Retinal pigment epithelial cell (primary cell): ENCODE data around the gene CCR3.

Experiments
- DNase-seq: peaks from one replicate; pipeline ENCODE4 v3.0.0-alpha.2; 2010; ENCODE audit warnings: low read depth
- H3K4me3 ChIP-seq: 2 replicates; pipeline ENCODE4 v1.5.1; 2011; ENCODE audit warnings: mild to moderate bottlenecking, low read length, control low read depth, moderate library complexity
- TF ChIP-seq, protein P1 (sequence below): conservative IDR thresholded peaks from 2 replicates; pipeline ENCODE4 v1.5.1; 2011; ENCODE audit warnings: low read depth, low read length, control low read depth, inconsistent platforms

Gene CCR3

DNA sequence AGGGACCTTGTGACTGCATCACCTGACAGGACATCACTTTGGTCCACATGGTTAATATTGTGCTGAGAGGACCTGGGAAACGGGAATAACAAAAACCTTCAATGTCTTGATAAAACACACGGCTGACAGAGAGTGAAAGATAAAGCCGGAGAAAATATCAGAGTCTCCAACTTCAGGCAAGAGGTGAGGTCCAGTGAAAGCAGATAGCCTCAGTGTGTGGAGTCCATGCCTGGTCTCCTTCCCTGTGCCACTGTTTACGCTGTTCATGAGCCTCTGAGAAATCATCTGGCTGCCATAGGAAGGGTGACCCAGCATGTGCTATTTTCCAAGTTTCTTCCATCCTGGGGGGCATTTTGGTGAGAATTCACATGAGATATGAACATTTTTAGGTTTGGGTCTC lies 39.8 kb downstream of the CCR3 start:
- no peak for DNase-seq
- H3K4me3 ChIP-seq, result no peak overlapping the region

DNA sequence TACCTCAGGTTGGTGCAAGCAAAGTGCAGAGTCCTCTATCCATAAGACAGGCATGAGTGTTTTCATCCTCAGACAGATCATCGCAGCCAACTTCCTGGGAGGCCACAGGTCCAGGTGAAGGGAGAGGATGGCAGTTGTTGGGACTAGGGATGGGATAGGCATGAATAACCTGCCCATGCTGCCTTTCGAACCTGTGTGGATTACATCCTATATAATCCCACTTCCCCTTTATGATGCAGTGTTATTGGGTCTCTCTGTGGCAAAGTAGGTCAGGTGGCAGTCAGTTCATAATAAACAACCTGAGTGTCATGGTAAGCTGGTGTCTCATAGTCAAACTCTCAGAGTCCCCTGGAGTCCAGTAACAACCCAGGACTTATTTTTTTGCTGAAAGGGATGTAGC lies 40.4 kb downstream of the CCR3 start:
- H3K4me3 ChIP-seq, result no peak overlapping the region
- no peak for DNase-seq
- TF ChIP-seq, protein P1, sequence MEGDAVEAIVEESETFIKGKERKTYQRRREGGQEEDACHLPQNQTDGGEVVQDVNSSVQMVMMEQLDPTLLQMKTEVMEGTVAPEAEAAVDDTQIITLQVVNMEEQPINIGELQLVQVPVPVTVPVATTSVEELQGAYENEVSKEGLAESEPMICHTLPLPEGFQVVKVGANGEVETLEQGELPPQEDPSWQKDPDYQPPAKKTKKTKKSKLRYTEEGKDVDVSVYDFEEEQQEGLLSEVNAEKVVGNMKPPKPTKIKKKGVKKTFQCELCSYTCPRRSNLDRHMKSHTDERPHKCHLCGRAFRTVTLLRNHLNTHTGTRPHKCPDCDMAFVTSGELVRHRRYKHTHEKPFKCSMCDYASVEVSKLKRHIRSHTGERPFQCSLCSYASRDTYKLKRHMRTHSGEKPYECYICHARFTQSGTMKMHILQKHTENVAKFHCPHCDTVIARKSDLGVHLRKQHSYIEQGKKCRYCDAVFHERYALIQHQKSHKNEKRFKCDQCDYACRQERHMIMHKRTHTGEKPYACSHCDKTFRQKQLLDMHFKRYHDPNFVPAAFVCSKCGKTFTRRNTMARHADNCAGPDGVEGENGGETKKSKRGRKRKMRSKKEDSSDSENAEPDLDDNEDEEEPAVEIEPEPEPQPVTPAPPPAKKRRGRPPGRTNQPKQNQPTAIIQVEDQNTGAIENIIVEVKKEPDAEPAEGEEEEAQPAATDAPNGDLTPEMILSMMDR, result no peak

More for the DNA sequence above, 39.8 kb downstream of the CCR3 start:
- TF ChIP-seq, protein P1, result no peak

DNA sequence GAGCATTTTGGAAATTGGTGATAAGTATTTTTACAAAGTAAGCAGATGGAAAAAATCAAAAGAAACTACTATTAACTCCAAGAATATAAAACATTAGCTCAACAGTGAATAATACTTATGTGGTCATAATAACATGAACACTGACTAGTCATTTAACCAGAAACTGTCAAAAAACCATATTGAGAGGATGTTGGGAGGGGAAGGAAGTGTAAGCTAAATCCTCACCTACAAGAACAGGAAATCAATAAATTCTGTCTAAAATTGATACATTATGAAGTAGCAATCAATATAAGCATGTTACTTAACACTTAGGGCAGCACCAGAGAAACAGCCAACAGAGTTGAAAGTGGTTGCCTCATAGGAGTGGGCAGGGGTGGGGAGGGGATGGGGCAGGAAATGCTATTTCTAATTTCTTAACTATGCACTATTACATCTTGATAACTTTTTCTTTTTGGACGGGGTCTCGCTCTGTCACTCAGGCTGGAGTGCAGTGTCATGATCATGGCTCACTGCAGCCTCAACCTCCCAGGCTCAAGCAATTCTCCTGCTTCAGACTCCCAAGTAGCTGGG lies 41.7 kb downstream of the CCR3 start:
- no peak overlapping the region for H3K4me3 ChIP-seq
- TF ChIP-seq, protein P1, result no peak
- DNase-seq, result no peak

DNA sequence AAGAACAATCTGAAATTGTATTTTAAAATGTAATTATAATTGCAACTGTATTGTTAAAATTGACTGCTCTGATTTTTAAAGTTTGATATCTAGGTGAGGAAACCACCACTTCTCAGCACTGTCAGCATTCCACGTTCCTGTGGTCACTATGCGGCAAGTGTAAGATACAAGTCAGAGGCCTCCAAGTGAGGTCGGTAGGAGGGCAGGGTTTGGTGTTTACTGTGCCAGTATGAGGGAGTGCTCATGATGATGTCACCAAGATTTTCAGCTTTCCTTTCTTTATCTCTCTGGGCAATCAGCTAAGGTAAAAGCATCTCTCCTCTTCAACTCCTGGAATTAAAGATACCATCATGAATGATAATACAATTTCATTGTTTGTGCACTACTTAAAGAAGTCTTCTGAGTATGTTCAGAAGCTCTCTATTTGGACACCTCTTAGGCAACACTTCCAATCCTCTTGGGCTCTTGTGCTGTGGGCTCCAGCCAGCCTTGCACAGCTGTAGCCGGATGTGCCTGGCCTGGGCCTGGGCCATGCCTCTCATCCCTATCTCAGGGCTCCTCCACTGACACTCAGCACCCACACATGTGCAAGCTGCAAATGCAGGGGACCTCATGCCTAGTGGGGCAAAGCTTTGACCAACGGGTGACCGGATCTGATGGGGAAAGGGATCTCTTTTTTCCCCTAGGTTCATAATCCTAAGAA lies 42.9 kb downstream of the CCR3 start:
- TF ChIP-seq, protein P1, result no peak
- no peak overlapping the region for H3K4me3 ChIP-seq
- no peak for DNase-seq

DNA sequence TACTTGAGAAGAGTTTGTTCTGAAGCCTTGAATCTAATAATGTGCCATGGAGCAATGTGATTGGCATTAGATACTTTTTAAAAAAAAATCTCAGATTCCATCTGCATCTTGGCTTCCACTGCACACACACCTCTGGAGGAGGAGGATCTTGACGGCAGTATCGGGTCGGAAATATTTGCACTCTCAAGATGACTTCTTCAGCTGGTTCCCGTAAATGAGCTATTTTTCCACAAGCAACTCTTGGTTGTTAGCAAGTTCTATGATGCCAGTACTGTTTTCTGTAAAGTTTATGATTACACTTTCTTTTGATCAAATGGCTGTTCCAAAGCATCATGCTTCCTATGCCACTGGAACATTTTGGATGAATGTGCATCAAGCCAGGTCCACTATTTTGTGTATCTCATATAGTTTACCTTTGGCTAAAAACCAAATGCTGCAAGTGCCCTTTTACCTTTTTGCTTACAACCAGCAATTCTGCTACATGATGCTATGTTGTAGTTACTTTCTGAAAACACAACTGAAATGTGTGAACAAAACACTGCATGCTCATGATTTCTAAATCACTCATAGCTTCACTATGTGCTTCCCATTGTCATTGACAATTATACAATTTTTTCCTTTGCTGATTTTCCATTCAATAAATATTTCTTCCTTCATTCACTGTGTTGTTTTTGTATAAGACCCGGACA lies 43.8 kb downstream of the CCR3 start:
- H3K4me3 ChIP-seq, result no peak overlapping the region
- TF ChIP-seq, protein P1, result no peak
- DNase-seq, result no peak

DNA sequence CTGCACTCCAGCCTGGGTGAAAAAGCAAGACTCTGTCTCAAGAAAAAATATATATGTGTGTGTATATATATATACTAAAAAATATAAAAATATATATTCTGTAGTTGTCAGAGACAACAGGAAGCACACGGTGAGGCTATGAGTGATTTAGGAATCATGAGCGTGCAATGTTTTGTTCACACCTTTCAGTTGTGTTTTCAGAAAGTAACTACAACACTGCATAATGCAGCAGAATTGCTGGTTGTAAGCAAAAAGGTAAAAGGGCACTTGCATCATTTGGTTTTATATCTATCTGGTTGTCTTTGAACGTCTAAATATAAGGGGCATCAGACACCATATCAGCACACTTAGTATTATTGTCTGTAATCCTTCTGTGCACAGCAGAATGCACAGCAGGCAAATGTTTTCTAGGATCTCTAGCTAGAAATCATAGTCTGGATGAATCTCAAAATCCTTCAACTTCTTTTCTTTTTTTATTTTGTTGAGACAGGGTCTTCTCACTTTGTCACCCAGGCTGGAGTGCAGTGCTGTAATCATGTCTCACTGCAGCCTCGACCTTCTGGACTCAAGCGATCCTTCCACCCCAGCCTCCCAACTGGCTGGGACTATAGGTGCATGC lies 44.8 kb downstream of the CCR3 start:
- TF ChIP-seq, protein P1, result no peak
- no peak overlapping the region for H3K4me3 ChIP-seq
- DNase-seq, result no peak
